IMR-90 (cell line): ENCODE measurements around the gene SLC25A30. TPM values are rescaled to one million over a fixed set of nuclear protein-coding genes. Genes with fewer than 3 reads are reported as not detected.

ENCODE experiments used
- ATAC-seq: fragments of 200-7000 bp; cut with Tn5 transposase; 2 replicates; pipeline ENCODE4 v1.9.1; 2020; ENCODE audit warnings: low read depth, mild to moderate bottlenecking, moderate library complexity
- BruUV-seq: library from RNA; stranded (reverse); fragments of 400-500 nt; replicated peaks from 2 replicates; lab custom pipeline; 2021; lab: Mats Ljungman, UMichigan
- CTCF ChIA-PET: fragments of 300-600 bp; formaldehyde crosslinking; extraction: SDS; loops from one replicate; lab custom pipeline; 2021; ENCODE audit warnings: antibody characterized with exemption; lab: Yijun Ruan, JAX
- POLR2A ChIA-PET: fragments of 300-600 bp; sonication (Branson Sonifier 250); formaldehyde crosslinking; loops from one replicate; lab custom pipeline; 2022; ENCODE audit warnings: antibody characterized with exemption; ENCODE audit not compliant: unreplicated experiment; lab: Charles Lee
- DNase-seq: peaks from one replicate; pipeline ENCODE4 v3.0.0; 2013
- H2AFZ ChIP-seq: replicated peaks from 2 replicates; pipeline ENCODE3; 2013; ENCODE audit warnings: low read length, mild to moderate bottlenecking; ENCODE audit not compliant: poor library complexity
- H2AK5ac ChIP-seq: 2 replicates; pipeline ENCODE4 v1.6.1; 2013; ENCODE audit warnings: low read depth, low read length, inconsistent platforms
- H2AK9ac ChIP-seq: replicated peaks from 2 replicates; pipeline ENCODE3; 2013; ENCODE audit warnings: mild to moderate bottlenecking, low read depth, low read length, moderate library complexity; ENCODE audit not compliant: poor library complexity
- H2BK120ac ChIP-seq: 2 replicates; pipeline ENCODE4 v1.6.1; 2013; ENCODE audit warnings: low read depth, low read length, inconsistent platforms
- H2BK15ac ChIP-seq: 3 replicates; pipeline ENCODE4 v1.6.1; 2013; ENCODE audit warnings: low read depth, low read length, inconsistent platforms
- H2BK20ac ChIP-seq: 2 replicates; pipeline ENCODE4 v1.6.1; 2013; ENCODE audit warnings: low read depth, mild to moderate bottlenecking, inconsistent platforms, low read length, moderate library complexity
- H2BK5ac ChIP-seq: 2 replicates; pipeline ENCODE4 v1.6.1; 2013; ENCODE audit warnings: mild to moderate bottlenecking, low read depth, low read length, inconsistent platforms; ENCODE audit not compliant: poor library complexity, severe bottlenecking
- H3K14ac ChIP-seq: replicated peaks from 2 replicates; pipeline ENCODE4 v1.6.1; 2013; ENCODE audit warnings: low read depth, low read length, inconsistent platforms
- H3K18ac ChIP-seq: 2 replicates; pipeline ENCODE4 v1.6.1; 2013; ENCODE audit warnings: low read depth, low read length, control low read depth
- H3K23ac ChIP-seq: 2 replicates; pipeline ENCODE4 v1.6.1; 2013; ENCODE audit warnings: low read depth, low read length, inconsistent platforms
- H3K27ac ChIP-seq: 2 replicates; pipeline ENCODE4 v1.5.1; 2013; ENCODE audit warnings: mild to moderate bottlenecking, control low read depth, low read length; ENCODE audit not compliant: insufficient read depth
- H3K27me3 ChIP-seq: 2 replicates; pipeline ENCODE4 v1.6.1; 2013; ENCODE audit warnings: low read length; ENCODE audit not compliant: control insufficient read depth, insufficient read depth
- H3K36me3 ChIP-seq: 2 replicates; pipeline ENCODE4 v1.6.1; 2013; ENCODE audit warnings: low read length, mixed read lengths; ENCODE audit not compliant: control insufficient read depth, insufficient read depth
- H3K4ac ChIP-seq: 2 replicates; pipeline ENCODE4 v1.6.1; 2013; ENCODE audit warnings: low read depth, low read length, inconsistent platforms
- H3K4me1 ChIP-seq: 2 replicates; pipeline ENCODE4 v1.6.1; 2013; ENCODE audit warnings: low read length, mixed read lengths; ENCODE audit not compliant: control insufficient read depth, insufficient read depth
- H3K4me2 ChIP-seq: 2 replicates; pipeline ENCODE4 v1.6.1; 2013; ENCODE audit warnings: low read depth, mild to moderate bottlenecking, control low read depth, low read length, moderate library complexity
- H3K4me3 ChIP-seq: 2 replicates; pipeline ENCODE4 v1.5.1; 2013; ENCODE audit warnings: low read depth, mild to moderate bottlenecking, control low read depth, low read length, moderate library complexity; ENCODE audit not compliant: insufficient read depth
- H3K56ac ChIP-seq: 2 replicates; pipeline ENCODE4 v1.6.1; 2013; ENCODE audit warnings: low read length, inconsistent platforms; ENCODE audit not compliant: insufficient read depth; ENCODE audit errors: extremely low read depth
- H3K79me1 ChIP-seq, 2 experiments: 2 replicates each; pipeline ENCODE4 v1.6.1; 2013; ENCODE audit warnings: low read length in 2 of 2, inconsistent platforms in 1 of 2, low read depth in 1 of 2
- H3K9ac ChIP-seq: 2 replicates; pipeline ENCODE4 v1.6.1; 2013; ENCODE audit warnings: low read depth, low read length, control low read depth
- H3K9me1 ChIP-seq: 2 replicates; pipeline ENCODE4 v1.6.1; 2013; ENCODE audit warnings: low read length, inconsistent platforms; ENCODE audit not compliant: insufficient read depth
- H3K9me3 ChIP-seq: 2 replicates; pipeline ENCODE4 v1.6.1; 2013; ENCODE audit warnings: low read length; ENCODE audit not compliant: control insufficient read depth, insufficient read depth
- H4K20me1 ChIP-seq: 2 replicates; pipeline ENCODE4 v1.6.1; 2013; ENCODE audit warnings: low read length, inconsistent platforms; ENCODE audit not compliant: insufficient read depth
- H4K5ac ChIP-seq: 2 replicates; pipeline ENCODE4 v1.6.1; 2013; ENCODE audit warnings: mild to moderate bottlenecking, low read depth, low read length, control low read depth
- H4K8ac ChIP-seq, 2 experiments: 2 replicates each; pipeline ENCODE4 v1.6.1; 2013; ENCODE audit warnings: low read depth in 2 of 2, low read length in 2 of 2, control low read depth in 1 of 2, inconsistent platforms in 1 of 2
- H4K91ac ChIP-seq: 2 replicates; pipeline ENCODE4 v1.6.1; 2013; ENCODE audit warnings: low read depth, low read length, inconsistent platforms; ENCODE audit not compliant: insufficient read depth
- RCOR1 ChIP-seq: IDR thresholded peaks from 2 replicates; pipeline ENCODE4 v1.6.1; 2012; ENCODE audit warnings: mild to moderate bottlenecking, low read length, improper control_type of control experiment; ENCODE audit not compliant: insufficient replicate concordance
- WGBS, 2 experiments: methylation state at CpG; one replicate each; pipeline versions ENCODE4 v1.1.5 to v1.1.7; 2013; ENCODE audit warnings: missing lambda C conversion rate in 2 of 2; ENCODE audit not compliant: insufficient read length in 1 of 2; ENCODE audit errors: extremely low coverage in 2 of 2; 5-methylcytosine and 5-hydroxymethylcytosine counted together
- dilution Hi-C: fragments of 300-500 bp; cut with HindIII; formaldehyde crosslinking; loops from one replicate; pipeline ENCODE4 v1.14.3; 2018; ENCODE audit warnings: low sequenced_read_pairs; ENCODE audit not compliant: unreplicated experiment
- in situ Hi-C: fragments of 300-500 bp; cut with MboI; formaldehyde crosslinking; loops from 3 replicates; pipeline ENCODE4 v1.14.3; 2019; ENCODE audit warnings: low sequenced_read_pairs, inconsistent platforms, mixed read lengths
- intact Hi-C: fragments of 100-400 bp; cut with micrococcal nuclease; formaldehyde crosslinking; loops from 2 replicates; pipeline ENCODE4 v1.10.0; 2022
- polyA plus RNA-seq, 3 experiments: library from polyadenylated mRNA; depleted of rRNA; stranded (reverse); fragments of >200 nt; gene quantifications; 2 replicates each; pipeline ENCODE4 v1.2.3, GENCODE V29; 2012; ENCODE audit warnings: low replicate concordance in 1 of 3
- total RNA-seq: library from RNA; depleted of rRNA; stranded (reverse); fragments of >200 nt; gene quantifications from 2 replicates; pipeline ENCODE4 v1.2.3, GENCODE V29; 2012
- TF ChIP-seq, protein P1 (sequence below): fragments of 150-350 bp; IDR thresholded peaks from 2 replicates; pipeline ENCODE4 v1.6.1; 2016; ENCODE audit warnings: low read depth, mild to moderate bottlenecking, low read length, moderate library complexity, borderline replicate concordance

The SLC25A30 gene
- total and polyA plus RNA-seq, 2 of the 4 experiments (the other 2 are of a cell fraction): 9.9 to 19.4 TPM

DNA sequence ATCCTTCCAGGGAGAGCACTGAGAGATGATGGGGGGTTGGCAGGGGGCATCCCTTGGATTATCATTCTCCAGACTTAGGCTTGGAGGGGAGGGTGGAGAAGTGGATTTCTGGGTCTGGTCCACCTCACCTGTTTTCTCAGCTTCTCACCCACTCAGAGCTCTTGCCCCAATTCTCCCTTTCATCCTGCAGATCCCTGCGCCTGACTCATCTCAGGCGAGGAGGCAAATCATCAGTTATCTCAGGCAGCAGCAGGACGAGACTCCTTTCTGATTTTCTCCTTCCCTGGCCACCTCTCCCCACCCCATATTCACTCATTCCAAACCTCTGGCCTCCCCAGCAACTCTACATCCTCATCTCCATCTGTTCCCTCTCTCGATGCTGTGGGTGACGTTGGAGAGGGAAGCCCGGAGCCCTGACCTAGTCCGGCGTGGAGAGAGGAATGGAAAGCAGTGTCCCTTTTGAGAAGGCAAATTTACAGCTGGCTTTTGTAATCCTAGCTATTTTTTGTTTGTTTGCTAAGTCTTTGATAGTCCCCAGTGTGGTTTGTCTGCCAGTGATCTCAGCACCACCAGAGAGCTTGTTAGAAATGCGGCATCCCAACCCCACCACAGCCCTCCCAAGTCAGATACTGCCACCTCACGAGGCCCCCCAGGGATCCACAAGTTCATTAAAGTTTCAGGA, 53.2 kb downstream of the SLC25A30 start:
- no peak overlapping the region for H4K5ac ChIP-seq
- H3K4me2 ChIP-seq: no peak overlapping the region
- H3K9ac ChIP-seq: no peak overlapping the region
- no peak for TF ChIP-seq RCOR1
- TF ChIP-seq, protein P1, sequence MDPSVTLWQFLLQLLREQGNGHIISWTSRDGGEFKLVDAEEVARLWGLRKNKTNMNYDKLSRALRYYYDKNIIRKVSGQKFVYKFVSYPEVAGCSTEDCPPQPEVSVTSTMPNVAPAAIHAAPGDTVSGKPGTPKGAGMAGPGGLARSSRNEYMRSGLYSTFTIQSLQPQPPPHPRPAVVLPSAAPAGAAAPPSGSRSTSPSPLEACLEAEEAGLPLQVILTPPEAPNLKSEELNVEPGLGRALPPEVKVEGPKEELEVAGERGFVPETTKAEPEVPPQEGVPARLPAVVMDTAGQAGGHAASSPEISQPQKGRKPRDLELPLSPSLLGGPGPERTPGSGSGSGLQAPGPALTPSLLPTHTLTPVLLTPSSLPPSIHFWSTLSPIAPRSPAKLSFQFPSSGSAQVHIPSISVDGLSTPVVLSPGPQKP: no peak
- DNase-seq (no peak), ATAC-seq (no peak)
- no peak overlapping the region for H3K23ac ChIP-seq
- H3K14ac ChIP-seq: no peak overlapping the region
- H2BK15ac ChIP-seq: no peak overlapping the region
- H3K79me1 ChIP-seq: peaks cover 7 to 29% of the 10 kb centered on the region in 2 experiments; a peak in 3 of 4 replicates
- no peak overlapping the region for H2AK5ac ChIP-seq
- H2AFZ ChIP-seq: no peak overlapping the region
- peaks cover 19% of the 10 kb centered on the region for H3K36me3 ChIP-seq
- H2BK120ac ChIP-seq: no peak overlapping the region
- peaks cover 11% of the 10 kb centered on the region; the same call in 1 of the 2 replicates for H3K9me1 ChIP-seq
- 86% methylated on average over 4 of the region's 10 CpGs; no CpG with 5 or more reads in 1 of the 2 experiments for WGBS, 2 experiments
- no peaks in the 10 kb centered on the region for H3K27me3 ChIP-seq
- no peak overlapping the region for H3K56ac ChIP-seq
- H3K27ac ChIP-seq: no peak overlapping the region
- ChIA-PET POLR2A (interaction anchor here (1.0 kb wide), 1 partner anchor 22 kb away, joined by 4 read pairs; no protein-coding TSS in a partner anchor), CTCF (no interaction called here)
- in situ Hi-C loops (loop anchor here (25.0 kb wide), 1 partner anchor 622 kb away; no protein-coding TSS in a partner anchor), dilution Hi-C loops (no loop called here), intact Hi-C loops (no loop called here)
- H3K9me3 ChIP-seq: no peaks in the 10 kb centered on the region
- no peak overlapping the region for H3K18ac ChIP-seq
- H2AK9ac ChIP-seq: peak overlapping the region; percentile 1
- H3K4ac ChIP-seq: no peak overlapping the region
- H2BK5ac ChIP-seq: no peak overlapping the region
- no peaks in the 10 kb centered on the region for H3K4me1 ChIP-seq
- BruUV-seq: no TSS peak
- no peaks in the 10 kb centered on the region for H4K20me1 ChIP-seq
- H4K8ac ChIP-seq: no peak overlapping the region
- H3K4me3 ChIP-seq: no peak overlapping the region
- H2BK20ac ChIP-seq: no peak overlapping the region
- H4K91ac ChIP-seq: no peak overlapping the region
